Stimulated activated effector memory CD8-positive, alpha-beta T cell treated with anti-CD3 and anti-CD28 coated beads, Interleukin-12 subunit alpha, Interleukin-12 subunit beta, amount 100 ng/mL, for 72 hours (primary cell): ENCODE data around the gene ALKBH6.
A peak's percentile ranks its signal among the peaks of the same experiment; 100 is the strongest.

Source experiments
- ATAC-seq: fragments of 150-1000 bp; cut with Tn5 transposase; 2 replicates; pipeline ENCODE4 v1.10.0; 2021
- DNase-seq, 2 donors: peaks; one replicate each; pipeline ENCODE4 v3.0.0; 2021 to 2022; ENCODE audit warnings: low spot score in 2 of 2
- H3K27ac Mint-ChIP-seq: one replicate; pipeline ENCODE4 v1.8.0; 2022; ENCODE audit warnings: mild to moderate bottlenecking, mixed read lengths
- H3K36me3 Mint-ChIP-seq: one replicate; pipeline ENCODE4 v1.8.0; 2022; ENCODE audit warnings: mild to moderate bottlenecking, mixed read lengths
- H3K4me1 Mint-ChIP-seq: one replicate; pipeline ENCODE4 v1.8.0; 2022; ENCODE audit warnings: mixed read lengths
- H3K4me3 Mint-ChIP-seq: one replicate; pipeline ENCODE4 v1.8.0; 2022; ENCODE audit warnings: mild to moderate bottlenecking, mixed read lengths
- H3K9me3 Mint-ChIP-seq: one replicate; pipeline ENCODE4 v1.8.0; 2022; ENCODE audit warnings: mixed read lengths

Gene ALKBH6

GRCh38 chr19:36010402-36010801, 3.6 kb downstream of the ALKBH6 start:
- H3K4me3 Mint-ChIP-seq = no peak overlapping the region
- H3K27ac Mint-ChIP-seq = no peak overlapping the region
- H3K36me3 Mint-ChIP-seq = peaks cover 21% of the 10 kb centered on the region
- DNase-seq (no peak), ATAC-seq (no peak)
- peaks cover 51% of the 10 kb centered on the region for H3K4me1 Mint-ChIP-seq
- no peaks in the 10 kb centered on the region for H3K9me3 Mint-ChIP-seq

GRCh38 chr19:36009633-36010379, 4.2 kb downstream of the ALKBH6 start:
- Mint-ChIP-seq H3K36me3 (peaks cover 24% of the 10 kb centered on the region), H3K4me1 (peaks cover 45% of the 10 kb centered on the region), H3K4me3 (peak overlapping the region; percentile 47), H3K27ac (no peak overlapping the region), H3K9me3 (no peaks in the 10 kb centered on the region)
- DNase-seq (no peak), ATAC-seq (no peak)

GRCh38 chr19:36009220-36009619, 4.8 kb downstream of the ALKBH6 start:
- DNase-seq = peak; percentile 41 to 68
- no peaks in the 10 kb centered on the region for H3K9me3 Mint-ChIP-seq
- peaks cover 42% of the 10 kb centered on the region for H3K4me1 Mint-ChIP-seq
- ATAC-seq = peak; percentile 36
- no peak overlapping the region for H3K27ac Mint-ChIP-seq
- H3K36me3 Mint-ChIP-seq = peaks cover 18% of the 10 kb centered on the region
- H3K4me3 Mint-ChIP-seq = peak overlapping the region; percentile 47

DNA sequence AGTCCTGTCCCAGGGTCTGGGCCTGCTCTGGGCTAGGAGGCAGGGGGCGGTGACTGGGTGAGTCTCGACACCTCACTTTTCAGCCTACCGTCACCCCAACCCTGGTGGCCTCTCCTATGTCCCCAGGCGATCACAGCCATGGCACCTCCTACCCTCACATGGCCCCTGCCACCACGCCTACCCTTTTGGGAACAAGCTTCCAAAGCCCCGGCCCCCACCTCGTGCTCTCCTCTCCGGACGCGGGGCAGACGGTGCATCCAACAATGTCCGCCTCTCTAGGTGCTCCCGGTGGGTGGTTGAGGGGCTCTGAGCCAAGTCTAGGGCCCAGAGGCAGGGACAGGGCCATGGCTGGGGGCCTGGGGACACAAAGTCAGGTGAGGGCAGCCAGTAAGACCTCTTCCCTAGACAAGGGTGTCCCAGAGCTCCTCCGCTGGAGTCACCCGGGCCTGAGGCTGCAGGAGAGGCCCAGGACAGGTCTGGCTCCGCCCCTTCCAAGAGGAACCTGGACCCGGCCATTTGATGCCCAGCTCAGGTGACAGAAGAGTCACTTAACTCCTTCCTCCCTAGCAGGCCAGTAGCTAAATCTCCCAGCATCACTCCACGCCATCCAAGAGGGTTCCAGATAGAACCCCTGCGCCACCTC, 5.6 kb downstream of the ALKBH6 start, which contains the start of gene SYNE4:
Gene SYNE4, minus strand, starts transcription at position 478 of the 643 bp plus-strand sequence. Its CDS starts 132 bp downstream, at position 346.
- H3K9me3 Mint-ChIP-seq = no peaks in the 10 kb centered on the region
- DNase-seq = no peak
- peaks cover 37% of the 10 kb centered on the region for H3K4me1 Mint-ChIP-seq
- no peak for ATAC-seq
- peak within 1 kb of the TSS; percentile 47 for H3K4me3 Mint-ChIP-seq
- H3K27ac Mint-ChIP-seq = no peak within 1 kb of the TSS
- peaks cover 13% of the 10 kb centered on the region for H3K36me3 Mint-ChIP-seq

DNA sequence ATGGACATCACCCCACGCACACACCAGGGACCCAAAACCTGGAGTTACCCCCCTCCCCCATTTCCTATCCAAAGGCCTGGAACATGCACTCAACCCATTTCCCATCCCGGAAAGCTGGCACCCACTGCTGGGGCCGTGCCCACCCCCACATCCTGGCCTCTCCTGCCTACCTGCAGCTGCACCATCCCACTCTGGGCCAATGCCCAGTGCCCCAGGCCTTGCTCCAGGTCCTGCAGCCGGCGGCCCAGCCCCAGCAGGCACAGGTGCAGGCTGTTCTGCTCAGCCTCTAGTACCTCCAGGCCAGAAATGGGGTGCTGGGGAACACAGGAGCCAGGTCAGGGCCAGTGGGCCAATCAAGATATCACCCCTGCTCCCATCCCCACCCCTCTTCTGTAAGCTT, 7.1 kb downstream of the ALKBH6 start:
- peaks cover 28% of the 10 kb centered on the region for H3K4me1 Mint-ChIP-seq
- no peaks in the 10 kb centered on the region for H3K9me3 Mint-ChIP-seq
- no peak overlapping the region for H3K27ac Mint-ChIP-seq
- H3K4me3 Mint-ChIP-seq = no peak overlapping the region
- DNase-seq (no peak), ATAC-seq (no peak)
- peaks cover 19% of the 10 kb centered on the region for H3K36me3 Mint-ChIP-seq

DNA sequence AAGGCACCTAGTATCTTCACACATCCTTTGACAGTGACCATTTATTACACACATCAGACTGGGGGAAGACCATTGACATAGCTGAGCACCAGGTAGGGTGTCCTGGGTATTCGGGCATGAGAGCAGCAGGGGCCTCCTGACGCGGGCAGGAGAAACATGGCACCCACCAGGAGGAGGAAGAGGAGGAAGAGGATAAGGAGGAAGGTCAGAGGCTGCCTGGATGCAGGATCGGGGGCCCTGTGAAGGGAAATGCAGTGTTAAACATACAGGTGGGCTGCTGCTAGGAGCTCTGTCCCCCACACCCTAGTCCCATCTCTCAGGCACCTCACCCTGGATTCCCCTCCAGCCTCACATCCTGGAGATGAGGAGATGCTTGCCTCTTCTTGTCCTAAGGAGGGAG, 10.7 kb downstream of the ALKBH6 start:
- H3K4me3 Mint-ChIP-seq = no peak overlapping the region
- H3K4me1 Mint-ChIP-seq = peaks cover 19% of the 10 kb centered on the region
- DNase-seq (no peak), ATAC-seq (no peak)
- no peak overlapping the region for H3K27ac Mint-ChIP-seq
- H3K9me3 Mint-ChIP-seq = no peaks in the 10 kb centered on the region
- peaks cover 24% of the 10 kb centered on the region for H3K36me3 Mint-ChIP-seq

GRCh38 chr19:36001605-36002004, 12.4 kb downstream of the ALKBH6 start:
- H3K27ac Mint-ChIP-seq = no peak overlapping the region
- peaks cover 31% of the 10 kb centered on the region for H3K4me1 Mint-ChIP-seq
- no peak overlapping the region for H3K4me3 Mint-ChIP-seq
- H3K36me3 Mint-ChIP-seq = peaks cover 38% of the 10 kb centered on the region
- ATAC-seq = no peak
- no peaks in the 10 kb centered on the region for H3K9me3 Mint-ChIP-seq
- DNase-seq = no peak

DNA sequence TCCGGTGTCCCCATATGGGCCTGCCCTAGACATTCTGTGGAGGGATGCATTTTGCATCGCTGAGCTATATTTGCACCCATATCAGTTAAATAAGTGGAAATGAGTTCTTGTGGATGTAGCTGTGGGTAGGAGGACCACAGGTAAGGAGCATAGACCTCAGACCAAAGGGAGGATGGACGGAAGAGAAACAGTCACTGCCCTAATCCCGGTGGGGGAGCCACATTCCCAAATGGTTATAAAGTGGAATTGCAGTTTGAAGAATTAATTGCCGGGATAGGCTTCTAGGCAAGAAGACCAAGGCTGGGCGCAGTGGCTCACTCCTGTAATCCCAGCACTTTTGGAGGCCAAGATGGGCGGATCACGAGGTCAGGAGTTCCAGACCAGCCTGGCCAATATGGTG, 17.2 kb downstream of the ALKBH6 start:
- peaks cover 36% of the 10 kb centered on the region for H3K36me3 Mint-ChIP-seq
- H3K4me1 Mint-ChIP-seq = peaks cover 42% of the 10 kb centered on the region
- no peak for ATAC-seq
- peak overlapping the region; percentile 87 for H3K4me3 Mint-ChIP-seq
- no peak for DNase-seq
- peak overlapping the region; percentile 85 for H3K27ac Mint-ChIP-seq
- H3K9me3 Mint-ChIP-seq = no peaks in the 10 kb centered on the region

GRCh38 chr19:35995048-35995993, 18.7 kb downstream of the ALKBH6 start, which contains the start of gene SDHAF1:
Gene SDHAF1, plus strand, starts transcription at chr19:35995188. Its CDS starts 87 bp downstream, at chr19:35995275.
- Mint-ChIP-seq H3K9me3 (no peaks in the 10 kb centered on the region), H3K36me3 (peaks cover 36% of the 10 kb centered on the region), H3K4me1 (peaks cover 36% of the 10 kb centered on the region), H3K4me3 (peak within 1 kb of the TSS; percentile 87), H3K27ac (peak within 1 kb of the TSS; percentile 93)
- ATAC-seq (peak; percentile 92), DNase-seq (peak; percentile 83 to 96)

GRCh38 chr19:35993923-35994598, 20.0 kb downstream of the ALKBH6 start:
- DNase-seq (no peak), ATAC-seq (no peak)
- no peak overlapping the region for H3K27ac Mint-ChIP-seq
- H3K4me3 Mint-ChIP-seq = peak overlapping the region; percentile 87
- peaks cover 33% of the 10 kb centered on the region for H3K4me1 Mint-ChIP-seq
- H3K9me3 Mint-ChIP-seq = no peaks in the 10 kb centered on the region
- H3K36me3 Mint-ChIP-seq = peaks cover 29% of the 10 kb centered on the region

DNA sequence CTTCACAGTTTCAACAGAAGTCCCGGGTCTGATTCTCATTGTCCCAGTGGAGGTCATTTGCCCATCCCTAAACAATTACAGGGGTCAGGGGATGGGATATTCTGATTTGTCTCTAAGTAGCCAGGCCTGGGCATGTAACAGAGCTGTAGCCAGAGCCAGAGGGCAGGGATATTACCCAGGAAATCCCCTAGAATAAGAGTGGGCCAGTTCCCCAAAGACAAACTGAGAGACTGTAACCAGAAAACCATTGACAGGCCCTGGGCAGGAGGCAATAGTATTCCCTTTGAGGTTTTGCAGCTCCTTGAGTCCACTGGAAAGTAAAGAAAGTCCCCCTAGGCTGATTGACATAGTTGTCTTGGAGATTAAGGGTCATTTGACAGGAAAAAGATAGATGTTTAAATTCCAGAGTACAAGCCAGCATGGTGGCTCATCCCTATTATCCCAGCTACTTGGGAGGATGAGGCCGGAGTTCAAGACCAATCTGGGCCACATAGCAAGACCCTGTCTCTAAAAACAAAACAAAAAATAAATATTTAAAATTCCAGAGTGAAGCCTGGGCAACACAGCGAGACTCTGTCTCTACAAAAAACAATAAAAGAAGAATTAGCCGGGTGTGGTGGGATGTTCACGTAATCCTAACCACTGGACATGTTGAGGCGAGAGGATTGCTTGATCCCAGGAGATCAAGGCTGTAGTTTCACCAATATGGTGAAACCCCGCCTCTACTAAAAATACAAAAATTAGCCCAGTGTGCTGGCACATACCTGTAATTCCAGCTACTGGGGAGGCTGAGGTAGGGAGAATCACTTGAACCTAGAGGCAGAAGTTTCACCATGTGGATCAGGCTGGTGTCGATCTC, 20.9 kb downstream of the ALKBH6 start:
- no peaks in the 10 kb centered on the region for H3K9me3 Mint-ChIP-seq
- no peak overlapping the region for H3K4me3 Mint-ChIP-seq
- H3K4me1 Mint-ChIP-seq = peaks cover 29% of the 10 kb centered on the region
- no peak for ATAC-seq
- H3K27ac Mint-ChIP-seq = no peak overlapping the region
- peaks cover 22% of the 10 kb centered on the region for H3K36me3 Mint-ChIP-seq
- no peak for DNase-seq

DNA sequence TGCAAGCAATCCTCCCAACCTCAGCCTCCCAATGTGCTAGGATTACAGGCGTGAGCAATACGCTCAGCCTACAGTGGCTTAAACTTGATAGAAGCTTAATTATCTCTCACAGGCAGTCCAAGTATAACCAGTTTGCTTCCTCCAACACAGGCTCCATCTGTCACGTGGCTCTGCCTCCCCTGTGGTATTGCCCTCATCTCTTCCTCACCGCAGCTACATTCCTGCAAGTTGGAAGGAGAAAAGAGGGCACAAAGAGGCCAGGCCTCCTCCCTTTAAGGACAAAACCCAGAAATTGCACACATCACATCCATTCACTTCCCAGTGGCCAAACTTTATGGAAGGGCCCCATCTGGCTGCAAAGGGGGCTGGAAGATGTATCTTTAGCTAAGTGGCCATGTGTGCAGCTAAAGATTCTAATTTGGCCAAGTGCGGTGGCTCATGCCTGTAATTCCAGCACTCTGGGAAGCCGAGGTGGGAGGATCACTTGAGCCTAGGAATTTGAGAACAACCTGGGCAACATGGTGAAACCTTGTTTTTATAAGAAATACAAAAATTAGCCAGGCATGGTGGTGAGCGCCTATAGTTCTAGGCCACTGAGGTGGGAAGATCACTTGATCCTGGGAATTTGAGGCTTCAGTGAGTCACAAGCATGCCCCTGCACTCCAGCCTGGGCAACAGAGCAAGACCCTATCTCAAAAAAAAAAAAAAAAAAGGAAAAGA, 22.1 kb downstream of the ALKBH6 start:
- DNase-seq (no peak), ATAC-seq (no peak)
- no peaks in the 10 kb centered on the region for H3K9me3 Mint-ChIP-seq
- no peak overlapping the region for H3K4me3 Mint-ChIP-seq
- H3K27ac Mint-ChIP-seq = peak overlapping the region; percentile 29
- peaks cover 19% of the 10 kb centered on the region for H3K4me1 Mint-ChIP-seq
- H3K36me3 Mint-ChIP-seq = peaks cover 11% of the 10 kb centered on the region
